ENCODE measurements around the gene SYT8.
"Not testable (repeated sequence)": the region's sequence is repeated elsewhere in the genome, so short reads cannot be mapped to it uniquely, and the experiment has no call there.

The SYT8 gene

DNA sequence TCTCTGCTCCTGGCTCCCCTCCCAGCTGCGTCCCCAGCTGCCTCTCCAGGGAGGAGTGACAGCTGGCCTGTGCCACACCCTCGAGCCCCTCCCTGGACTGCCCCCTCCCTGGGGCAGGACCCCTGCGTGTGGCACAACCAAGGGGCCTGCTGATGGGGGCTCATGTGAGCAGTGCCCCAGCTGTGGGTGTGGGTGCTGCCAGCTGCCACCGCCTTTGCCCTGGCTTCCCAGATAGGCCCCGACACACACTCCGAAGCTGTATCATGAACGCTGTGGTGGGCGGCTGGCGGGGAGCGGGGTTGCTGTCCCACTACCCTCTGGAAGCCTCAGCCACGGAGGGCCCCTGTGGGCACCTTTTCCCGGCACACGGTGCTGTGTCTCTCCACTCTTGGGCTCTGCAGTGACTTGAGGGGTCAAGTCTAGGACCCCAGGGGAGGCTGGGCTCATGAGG, 41.1 kb downstream of the SYT8 start:
- DNase-seq: not testable (repeated sequence)

- peak; percentile 33 for DNase-seq
Measured at GRCh38 chr11:1876361-1877063, 41.7 kb downstream of the SYT8 start.

DNA sequence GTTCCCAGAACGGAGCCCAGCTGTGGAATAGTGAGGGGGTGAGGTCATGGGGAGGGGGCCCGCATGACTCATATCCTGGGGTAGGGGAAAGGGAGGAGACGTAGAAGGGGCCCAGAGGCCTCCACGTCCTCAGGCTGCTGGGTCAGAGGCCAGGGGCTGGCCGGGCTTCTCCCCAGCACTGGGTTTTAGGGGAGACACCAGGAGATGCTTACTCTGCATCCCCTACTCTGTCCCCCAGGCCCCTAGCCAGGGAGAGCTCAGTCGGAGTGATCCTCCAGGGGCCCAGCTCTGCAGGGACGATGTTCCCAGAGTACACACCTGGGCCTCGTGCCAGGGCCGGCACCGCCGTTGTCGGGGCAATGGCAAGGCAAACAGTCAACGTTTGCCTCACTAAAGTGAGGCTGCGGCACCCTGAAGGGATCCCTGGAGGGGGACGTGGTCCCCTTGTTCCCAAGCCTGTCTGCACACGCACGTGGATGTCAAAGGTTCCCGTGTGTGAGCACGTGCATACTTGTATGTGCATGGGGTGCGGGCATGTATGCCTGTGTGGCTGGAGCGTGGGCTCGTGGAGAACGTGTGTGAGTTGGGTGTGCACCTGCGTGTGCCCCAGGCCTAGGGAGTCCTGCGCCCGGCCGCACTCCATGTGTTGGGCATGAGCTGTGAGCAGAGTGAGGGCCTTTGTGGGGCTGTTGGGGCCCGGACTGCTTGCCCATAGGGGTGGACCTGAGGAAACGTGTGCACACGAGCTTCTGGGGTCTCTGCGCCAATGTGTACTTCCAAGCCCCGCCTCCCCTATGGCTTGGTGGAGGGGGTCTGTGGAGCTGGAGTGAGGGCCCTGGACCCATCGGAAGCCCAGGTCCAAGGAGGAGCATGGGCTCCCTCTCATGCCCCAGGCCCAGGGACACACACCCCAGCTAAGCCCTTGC, 42.7 kb downstream of the SYT8 start:
- peak; percentile 25 for DNase-seq

- DNase-seq: peak; percentile 29
Measured at GRCh38 chr11:1878137-1879031, 43.6 kb downstream of the SYT8 start.

GRCh38 chr11:1879342-1879940, 44.7 kb downstream of the SYT8 start:
- no peak for DNase-seq

GRCh38 chr11:1879941-1880720, 45.3 kb downstream of the SYT8 start:
- DNase-seq: peak; percentile 26

- DNase-seq: peak; percentile 30
Measured at GRCh38 chr11:1880746-1881441, 46.1 kb downstream of the SYT8 start.

DNA sequence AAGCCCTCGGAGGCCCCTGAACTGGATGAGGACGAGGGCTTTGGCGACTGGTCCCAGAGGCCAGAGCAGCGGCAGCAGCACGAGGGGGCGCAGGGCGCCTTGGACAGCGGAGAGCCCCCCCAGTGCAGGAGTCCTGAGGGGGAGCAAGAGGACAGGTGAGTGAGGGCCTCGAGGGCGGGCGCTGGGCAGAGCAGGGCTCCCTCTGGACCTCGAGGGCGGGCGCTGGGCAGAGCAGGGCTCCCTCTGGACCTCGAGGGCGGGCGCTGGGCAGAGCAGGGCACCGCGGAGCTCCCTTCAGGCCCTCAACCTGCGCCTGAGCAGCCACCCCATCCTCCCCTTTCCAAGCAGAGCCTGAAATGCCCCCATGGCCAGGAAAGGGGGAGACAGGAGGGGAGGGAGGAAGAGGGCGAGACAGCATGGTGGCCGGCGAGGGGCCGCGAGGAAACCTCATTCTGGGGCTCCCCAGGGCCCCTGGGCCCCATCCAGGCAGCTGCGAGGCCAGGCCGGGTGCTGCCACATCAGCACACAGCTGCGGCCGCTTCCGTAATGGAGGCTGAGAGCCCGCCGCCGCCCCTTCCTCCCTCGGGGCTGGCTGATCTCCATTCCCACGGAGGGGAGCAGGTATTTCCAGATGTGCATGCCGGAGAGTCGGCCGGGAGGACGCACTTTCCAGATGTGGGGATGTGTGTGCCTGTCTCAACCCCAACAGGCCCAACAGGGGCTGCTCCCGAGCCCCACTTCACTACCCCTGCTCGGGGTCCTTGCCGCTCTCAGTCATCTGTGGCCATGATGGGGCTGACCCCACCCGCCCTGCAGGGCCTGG, 46.9 kb downstream of the SYT8 start:
- DNase-seq: peak; percentile 31

DNA sequence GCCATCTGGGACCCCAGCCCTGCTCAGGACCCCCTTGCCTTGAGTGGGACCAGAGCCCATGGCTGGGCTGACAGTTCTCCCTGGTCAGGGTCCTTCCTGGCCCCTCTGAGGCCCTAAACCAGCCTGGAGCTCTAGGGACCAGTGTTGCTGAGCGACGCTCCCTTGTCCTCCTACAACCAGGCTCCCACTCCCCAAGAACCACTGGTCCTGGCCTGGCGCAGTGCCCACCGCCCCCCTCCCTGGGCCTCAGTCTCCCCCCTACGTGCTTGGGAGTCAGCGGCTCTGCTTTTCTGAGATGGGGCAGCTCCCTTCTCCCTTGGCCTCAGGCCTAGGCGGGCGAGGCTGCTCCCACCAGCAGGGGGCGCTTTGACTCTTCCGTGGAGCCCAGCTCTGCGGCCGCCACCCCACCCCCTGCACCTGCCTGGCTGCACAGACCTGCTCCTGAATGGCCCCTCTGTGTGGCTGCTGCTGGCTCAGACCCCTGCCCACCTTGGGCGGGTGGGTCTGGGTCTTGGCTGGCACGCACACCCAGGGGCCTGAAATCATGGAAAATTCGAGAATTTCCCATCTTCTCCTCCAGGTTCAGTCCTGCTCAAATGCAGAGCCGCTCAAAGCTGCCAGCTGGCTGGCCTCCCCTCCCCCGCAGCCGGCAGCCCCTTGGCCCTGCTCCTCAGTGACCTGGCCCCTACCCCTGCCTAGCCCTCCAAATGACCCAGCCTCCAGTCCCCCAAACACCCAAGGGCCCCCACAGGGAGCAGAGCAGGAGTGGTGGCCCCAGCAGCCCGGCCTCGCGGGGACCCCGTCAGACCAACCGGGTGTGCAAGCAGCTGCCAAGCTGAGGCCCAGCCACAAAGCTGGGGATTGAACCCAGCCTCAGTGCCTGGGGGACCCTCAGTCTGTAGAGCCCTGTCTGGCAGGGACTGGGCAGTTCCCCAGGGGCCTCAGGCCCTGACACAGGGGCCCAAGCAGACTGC, 47.8 kb downstream of the SYT8 start:
- DNase-seq: peak; percentile 83

- DNase-seq: no peak
Measured at GRCh38 chr11:1883346-1884302, 48.8 kb downstream of the SYT8 start.

DNA sequence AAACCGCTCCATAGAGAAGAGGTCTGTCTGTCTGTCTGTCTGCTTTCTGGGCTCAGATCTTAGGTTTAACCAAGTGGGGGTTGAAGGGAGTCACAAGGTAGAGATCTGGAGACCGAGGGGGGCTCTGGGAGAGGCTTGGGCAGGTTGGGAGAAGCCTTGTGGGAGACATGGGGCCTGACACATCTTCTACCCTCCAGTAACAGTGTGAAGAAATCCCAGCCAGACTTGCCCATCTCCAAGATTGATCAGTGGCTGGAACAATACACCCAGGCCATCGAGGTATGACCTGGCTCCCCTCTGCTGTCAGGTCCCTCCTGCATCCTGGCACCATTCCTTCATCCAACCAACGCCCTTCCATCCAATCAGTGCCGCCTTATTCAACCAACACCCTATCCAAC, 49.5 kb downstream of the SYT8 start:
- DNase-seq: no peak

DNA sequence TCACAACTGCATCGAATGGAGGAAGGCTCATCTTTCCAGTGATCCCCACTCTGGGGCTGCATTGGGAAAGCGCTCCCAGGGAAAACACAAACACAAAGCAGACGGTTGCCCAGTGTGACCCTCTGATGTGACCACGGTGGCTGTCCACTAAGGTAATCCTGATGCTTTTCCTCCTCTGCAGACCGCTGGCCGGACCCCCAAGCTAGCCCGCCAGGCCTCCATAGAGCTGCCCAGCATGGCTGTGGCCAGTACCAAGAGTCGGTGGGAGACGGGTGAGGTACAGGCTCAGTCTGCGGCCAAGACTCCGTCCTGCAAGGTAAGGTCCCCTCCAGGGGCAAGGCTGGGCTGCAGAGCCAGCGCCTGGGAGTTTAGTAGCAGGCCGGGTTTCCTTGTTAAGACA, 51.8 kb downstream of the SYT8 start:
- not testable (repeated sequence) for DNase-seq
